Measurements from ENCODE around the gene EPN2.

EPN2 gene

GRCh38 chr17:19322861-19323260 lies 85.7 kb downstream of the EPN2 start:
- TF ChIP-seq CTCF (conservative IDR thresholded peaks at IDR 0.05; ENCODE audit: low read depth, low read length): no peak
- H3K4me3 ChIP-seq (ENCODE audit: low read depth, low read length): no peak overlapping the region
- no peak for DNase-seq (ENCODE audit: low read depth)

GRCh38 chr17:19325542-19325941 lies 88.4 kb downstream of the EPN2 start:
- DNase-seq (ENCODE audit: low read depth): no peak
- TF ChIP-seq CTCF (conservative IDR thresholded peaks at IDR 0.05; ENCODE audit: low read depth, low read length): no peak
- no peak overlapping the region for H3K4me3 ChIP-seq (ENCODE audit: low read depth, low read length)

GRCh38 chr17:19327031-19327783 lies 90.0 kb downstream of the EPN2 start:
- peak; percentile 89 for DNase-seq (ENCODE audit: low read depth)
- no peak overlapping the region for H3K4me3 ChIP-seq (ENCODE audit: low read depth, low read length)
- no peak for TF ChIP-seq CTCF (conservative IDR thresholded peaks at IDR 0.05; ENCODE audit: low read depth, low read length)

- no peak for TF ChIP-seq CTCF (conservative IDR thresholded peaks at IDR 0.05; ENCODE audit: low read depth, low read length)
- DNase-seq (ENCODE audit: low read depth): no peak
- H3K4me3 ChIP-seq (ENCODE audit: low read depth, low read length): no peak overlapping the region
Measured at GRCh38 chr17:19328441-19329061, 91.4 kb downstream of the EPN2 start.

- TF ChIP-seq CTCF (conservative IDR thresholded peaks at IDR 0.05; ENCODE audit: low read depth, low read length): no peak
- H3K4me3 ChIP-seq (ENCODE audit: low read depth, low read length): no peak overlapping the region
- no peak for DNase-seq (ENCODE audit: low read depth)
Measured at GRCh38 chr17:19329136-19329535, 92.0 kb downstream of the EPN2 start.

GRCh38 chr17:19329839-19330238 lies 92.7 kb downstream of the EPN2 start:
- no peak overlapping the region for H3K4me3 ChIP-seq (ENCODE audit: low read depth, low read length)
- TF ChIP-seq CTCF (conservative IDR thresholded peaks at IDR 0.05; ENCODE audit: low read depth, low read length): no peak
- no peak for DNase-seq (ENCODE audit: low read depth)

GRCh38 chr17:19330271-19330670 lies 93.1 kb downstream of the EPN2 start:
- no peak for DNase-seq (ENCODE audit: low read depth)
- H3K4me3 ChIP-seq (ENCODE audit: low read depth, low read length): no peak overlapping the region
- TF ChIP-seq CTCF (conservative IDR thresholded peaks at IDR 0.05; ENCODE audit: low read depth, low read length): no peak
